Subcutaneous adipose tissue (tissue), 4 donors: ENCODE data around the gene MCEMP1. TPM values are rescaled to one million over a fixed set of nuclear protein-coding genes. Genes with fewer than 3 reads are reported as not detected.

Experiments used
- CTCF ChIP-seq: fragments of 450-650 bp; IDR thresholded peaks from one replicate; pipeline ENCODE4 v1.5.1; 2016; ENCODE audit warnings: low read depth, mild to moderate bottlenecking, control low read depth, antibody characterized with exemption, moderate library complexity
- total RNA-seq, 4 donors: library from RNA; depleted of rRNA; stranded (reverse); fragments of >200 nt; gene quantifications; one replicate each; pipeline ENCODE4 v1.1.0, GENCODE V29; 2016

MCEMP1 gene
- total RNA-seq, 4 donors from 2014 or later, result 1.1 to 8.5 (median 1.3) TPM; not detected in 1

GRCh38 chr19:7645656-7646425, 31.0 kb upstream of the MCEMP1 start:
- TF ChIP-seq CTCF, result no peak

- TF ChIP-seq CTCF, result no peak
Measured at GRCh38 chr19:7646426-7646700, 30.5 kb upstream of the MCEMP1 start.

DNA sequence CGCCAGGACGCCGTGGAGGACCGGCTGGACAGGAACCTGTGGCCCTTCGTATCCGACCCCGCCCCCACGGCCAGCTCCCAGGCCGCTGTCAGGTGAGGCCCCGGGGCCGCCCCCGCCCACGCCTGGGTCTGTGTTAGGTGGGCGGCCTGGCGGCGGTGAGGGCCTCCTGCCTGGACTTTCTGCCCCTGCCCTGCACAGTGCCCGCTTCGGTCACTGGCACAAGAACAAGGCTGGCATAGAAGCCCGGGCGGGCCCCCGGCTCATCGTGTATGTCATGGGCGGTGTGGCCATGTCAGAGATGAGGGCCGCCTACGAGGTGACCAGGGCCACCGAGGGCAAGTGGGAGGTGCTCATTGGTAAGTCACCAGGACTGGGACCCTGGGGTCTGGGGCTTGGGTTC, 29.7 kb upstream of the MCEMP1 start:
- no peak for TF ChIP-seq CTCF

DNA sequence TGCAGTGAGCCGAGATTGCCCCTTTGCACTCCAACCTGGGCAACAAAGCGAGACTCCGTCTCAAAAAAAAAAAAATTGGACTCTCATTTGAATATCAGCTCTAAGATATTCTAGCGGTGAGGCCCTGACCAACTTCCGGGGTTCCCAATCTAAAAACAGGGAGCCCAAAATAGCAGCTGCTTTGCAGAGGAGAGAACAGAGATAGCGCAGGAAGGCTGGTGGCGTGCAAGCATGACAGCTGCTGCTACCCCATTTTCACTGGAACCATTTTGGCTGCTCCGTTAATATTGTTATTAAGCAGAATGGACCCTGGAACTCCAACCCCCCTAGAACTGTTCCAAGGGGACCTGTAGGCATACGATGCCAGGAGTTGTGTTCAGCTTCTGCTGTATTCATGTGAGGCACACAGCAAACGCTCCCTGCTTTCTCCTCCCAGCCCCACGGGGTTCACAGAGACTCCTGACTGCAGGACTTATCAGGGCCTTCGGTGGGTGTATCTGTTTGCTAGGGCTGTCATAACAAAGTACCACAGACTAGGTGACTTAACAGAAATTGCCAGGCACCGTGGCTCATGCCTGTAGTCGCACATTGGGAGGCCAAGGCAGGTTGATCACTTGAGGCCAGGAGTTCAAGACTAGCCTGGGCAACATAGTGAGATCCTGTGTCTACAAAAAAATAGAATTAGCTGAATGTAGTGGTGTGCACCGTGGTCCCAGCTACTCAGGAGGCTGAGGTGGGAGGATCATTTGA, 28.4 kb upstream of the MCEMP1 start:
- no peak for TF ChIP-seq CTCF

DNA sequence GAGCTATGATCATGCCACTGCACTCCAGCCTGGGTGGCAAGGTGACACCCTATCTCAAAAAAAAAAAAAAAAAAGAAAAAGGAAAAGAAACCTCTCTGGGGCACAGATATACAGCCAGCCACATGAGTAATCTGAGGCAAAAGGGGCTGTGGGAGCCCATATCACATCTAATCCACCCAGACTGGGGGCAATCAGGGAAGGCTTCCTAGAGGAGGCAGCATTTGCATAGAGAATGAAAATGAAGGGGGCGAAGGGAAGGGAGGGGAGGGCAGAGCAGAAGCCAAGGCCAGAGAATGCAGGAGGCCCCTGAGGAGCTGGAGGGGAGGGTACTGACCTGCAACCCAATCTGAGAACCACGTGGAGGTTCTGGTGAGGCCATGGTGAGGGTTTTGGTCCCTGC, 26.7 kb upstream of the MCEMP1 start:
- TF ChIP-seq CTCF, result no peak

- TF ChIP-seq CTCF, result no peak
Measured at GRCh38 chr19:7652061-7652641, 24.7 kb upstream of the MCEMP1 start.

GRCh38 chr19:7654401-7654800, 22.5 kb upstream of the MCEMP1 start:
- no peak for TF ChIP-seq CTCF
